Activated CD4-positive, alpha-beta T cell treated with anti-CD3 and anti-CD28 coated beads, Interleukin-2, amount 50 U/mL, for 48 hours (primary cell): ENCODE measurements around the gene AP3M1.

Experiments used
- DNase-seq, 2 experiments: peaks; one replicate each; pipeline ENCODE4 v3.0.0-alpha.2; 2020

The AP3M1 gene

DNA sequence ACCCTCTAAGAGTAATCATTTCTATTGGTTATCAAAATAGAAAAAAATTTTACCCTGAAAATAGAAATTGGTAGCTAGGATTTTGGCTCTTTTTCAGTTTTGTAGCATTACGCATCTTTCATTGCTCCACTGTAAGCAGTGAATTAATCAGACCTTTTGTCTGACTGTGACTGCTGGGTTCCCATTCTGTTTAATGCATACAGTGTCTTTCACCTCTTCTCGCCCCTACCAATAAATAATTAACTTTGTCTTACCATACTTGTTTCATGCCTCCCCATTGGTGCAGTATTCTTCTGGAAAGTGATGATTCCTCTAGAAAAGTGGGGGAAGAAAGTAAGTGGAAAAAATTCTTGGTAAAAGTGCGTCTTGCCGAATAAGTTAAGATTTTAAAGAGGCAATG is 73.2 kb downstream of the AP3M1 start:
- DNase-seq = no peak

- no peak for DNase-seq
Measured at GRCh38 chr10:74076961-74077360, 73.7 kb downstream of the AP3M1 start.

DNA sequence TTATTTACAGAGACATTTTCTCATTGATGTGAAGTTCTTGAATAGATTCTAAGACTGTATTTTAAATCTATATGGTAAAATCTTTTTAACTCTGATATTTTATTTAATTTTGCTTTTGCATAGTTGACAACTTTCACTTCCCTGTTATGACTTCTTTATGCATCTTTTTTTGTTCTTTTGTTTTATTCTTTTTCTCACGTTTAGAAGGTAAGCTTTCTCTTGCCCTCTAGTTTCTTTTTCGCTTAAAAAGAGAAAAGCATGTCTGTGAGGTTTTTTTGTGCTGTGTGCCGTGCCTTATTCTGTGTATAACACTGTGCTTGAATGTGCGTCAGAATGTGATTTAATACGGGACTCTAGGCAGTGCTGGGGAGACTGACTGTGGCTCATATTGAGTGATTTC is 74.7 kb downstream of the AP3M1 start:
- DNase-seq = no peak

DNA sequence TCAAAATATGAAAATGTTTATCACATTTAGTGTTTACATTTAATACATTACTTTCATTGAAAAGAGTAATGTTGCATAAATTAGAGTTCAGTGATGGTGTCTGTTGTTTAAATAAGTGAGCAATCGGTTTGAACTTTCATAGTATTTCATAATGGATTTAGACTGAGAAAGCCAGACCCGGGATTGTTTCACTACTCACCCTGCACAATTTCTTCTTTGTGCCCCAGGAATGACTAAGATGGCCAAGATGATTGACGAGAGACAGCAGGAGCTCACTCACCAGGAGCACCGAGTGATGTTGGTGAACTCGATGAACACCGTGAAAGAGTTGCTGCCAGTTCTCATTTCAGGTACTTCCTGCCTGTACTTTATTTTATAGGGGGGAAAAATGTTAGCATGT is 78.1 kb downstream of the AP3M1 start:
- DNase-seq = no peak

DNA sequence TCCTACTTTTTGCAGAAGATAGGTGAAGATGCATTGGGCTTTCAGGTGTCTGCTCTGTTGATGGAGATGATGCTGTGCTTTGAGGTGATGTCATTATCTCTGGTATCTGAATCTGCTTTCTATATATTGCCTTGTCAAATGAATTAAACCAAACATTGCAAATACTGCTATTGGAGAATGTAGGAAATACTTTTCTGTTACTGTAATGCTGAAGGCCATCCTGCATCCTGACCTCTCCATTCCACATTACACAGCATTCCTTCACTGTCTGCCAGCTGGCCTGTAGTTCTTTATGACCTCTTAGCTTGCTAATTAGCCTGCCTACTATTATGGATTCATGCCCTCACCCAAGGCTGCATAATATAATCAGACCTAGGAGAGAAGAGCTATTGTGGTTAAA is 79.5 kb downstream of the AP3M1 start:
- DNase-seq = no peak
